Measurements from ENCODE around the gene CYFIP2.
"Not testable (repeated sequence)": the region's sequence is repeated elsewhere in the genome, so short reads cannot be mapped to it uniquely, and the experiment has no call there.

CYFIP2 gene

GRCh38 chr5:157265714-157266285 lies at the start of gene CYFIP2:
TSS of gene CYFIP2 (plus strand) at chr5:157266123. CDS start at chr5:157285362, 19,239 bp downstream.
- DNase-seq = peak; percentile 49

GRCh38 chr5:157216391-157217142 lies 49.4 kb upstream of the CYFIP2 start:
- DNase-seq = no peak

- DNase-seq = no peak
These were observed 48.5 kb upstream of the CYFIP2 start for GRCh38 chr5:157217289-157218024.

- no peak for DNase-seq
These were observed 46.2 kb upstream of the CYFIP2 start for GRCh38 chr5:157219491-157220271.

- DNase-seq = no peak
These were observed 44.0 kb upstream of the CYFIP2 start for GRCh38 chr5:157221959-157222358.

GRCh38 chr5:157222506-157223230 lies 43.3 kb upstream of the CYFIP2 start:
- no peak for DNase-seq

- no peak for DNase-seq
These were observed 40.2 kb upstream of the CYFIP2 start for GRCh38 chr5:157225469-157226422.

- no peak for DNase-seq
These were observed 35.3 kb upstream of the CYFIP2 start for GRCh38 chr5:157230610-157231009.

GRCh38 chr5:157232706-157233105 lies 33.2 kb upstream of the CYFIP2 start:
- no peak for DNase-seq

- DNase-seq = no peak
These were observed 32.4 kb upstream of the CYFIP2 start for GRCh38 chr5:157233515-157233914.

GRCh38 chr5:157236423-157236822 lies 29.5 kb upstream of the CYFIP2 start:
- DNase-seq = no peak

- DNase-seq = no peak
These were observed 24.4 kb upstream of the CYFIP2 start for GRCh38 chr5:157241483-157241882.

GRCh38 chr5:157244704-157245103 lies 21.2 kb upstream of the CYFIP2 start:
- not testable (repeated sequence) for DNase-seq

GRCh38 chr5:157245476-157245875 lies 20.4 kb upstream of the CYFIP2 start:
- DNase-seq = no peak

- no peak for DNase-seq
These were observed 20.0 kb upstream of the CYFIP2 start for GRCh38 chr5:157245886-157246285.

- no peak for DNase-seq
These were observed 18.7 kb upstream of the CYFIP2 start for GRCh38 chr5:157247267-157247666.

- no peak for DNase-seq
These were observed 17.0 kb upstream of the CYFIP2 start for GRCh38 chr5:157248821-157249470.

GRCh38 chr5:157252711-157253465 lies 13.0 kb upstream of the CYFIP2 start:
- DNase-seq = no peak

- no peak for DNase-seq
These were observed 12.4 kb upstream of the CYFIP2 start for GRCh38 chr5:157253547-157253946.

GRCh38 chr5:157258450-157258849 lies 7.5 kb upstream of the CYFIP2 start:
- no peak for DNase-seq
